G401.6 (cell line): ENCODE results near the gene PMEPA1.

ENCODE experiments used
- FAIRE-seq: peaks from 2 replicates; lab custom pipeline; 2012; peaks lifted over from hg19 to GRCh38; lab: Jason Lieb, UNC

PMEPA1 gene

DNA sequence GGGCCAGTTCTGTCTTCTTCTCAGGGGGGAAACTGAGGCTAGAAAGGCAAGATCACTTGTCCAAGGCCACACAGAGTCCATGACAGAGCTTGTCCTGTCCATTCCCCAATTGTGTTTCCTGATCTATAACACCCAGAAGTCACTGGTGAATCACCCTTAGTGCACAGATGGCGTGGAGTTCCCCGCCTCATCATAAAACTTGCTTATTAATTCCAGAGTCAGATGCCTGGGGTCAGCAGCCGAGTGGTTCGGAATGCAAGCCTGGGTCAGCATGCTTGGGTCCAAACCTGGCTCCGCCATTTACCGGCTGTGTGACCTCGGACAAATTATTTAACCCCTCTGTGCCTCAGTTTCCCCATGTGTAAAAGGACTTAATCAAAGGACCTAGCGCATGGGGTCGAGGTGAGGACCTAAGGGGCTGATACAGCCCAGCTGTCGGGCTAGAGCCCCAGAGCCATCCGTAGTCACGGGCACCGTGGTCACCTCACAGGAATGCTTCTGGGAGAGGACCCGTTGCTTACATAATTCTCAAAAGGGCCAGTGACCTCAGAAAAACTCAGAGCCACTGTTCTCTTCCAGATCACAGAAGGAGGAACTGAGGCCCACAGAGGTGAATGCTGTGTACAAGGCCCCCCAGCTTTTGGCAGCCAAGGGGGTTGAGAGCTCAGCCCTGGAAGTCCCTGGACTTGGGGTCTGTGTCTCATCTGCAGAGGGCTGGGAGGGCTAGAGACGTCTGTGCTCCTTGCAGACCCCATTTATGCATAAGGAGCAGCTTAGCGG, 88.2 kb downstream of the PMEPA1 start:
- FAIRE-seq = no peak

DNA sequence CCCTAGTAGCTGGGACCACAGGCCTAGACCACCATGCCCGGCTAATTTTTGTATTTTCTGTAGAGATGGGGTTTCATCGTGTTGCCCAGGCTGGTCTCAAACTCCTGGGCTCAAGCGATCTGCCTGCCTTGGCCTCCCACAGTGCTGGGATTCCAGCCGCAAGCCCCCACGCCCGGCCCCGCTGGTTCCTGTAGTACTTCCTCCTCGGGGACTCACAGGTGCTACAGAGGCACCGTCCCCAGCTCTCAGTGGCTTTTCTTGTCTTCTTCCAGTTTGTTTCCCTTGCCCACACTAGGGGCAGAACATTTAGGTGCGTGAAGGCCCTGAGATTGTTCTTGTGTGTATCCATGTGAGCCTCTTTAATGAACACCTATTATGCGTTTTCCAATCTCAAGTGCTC, 88.8 kb downstream of the PMEPA1 start:
- FAIRE-seq = no peak

DNA sequence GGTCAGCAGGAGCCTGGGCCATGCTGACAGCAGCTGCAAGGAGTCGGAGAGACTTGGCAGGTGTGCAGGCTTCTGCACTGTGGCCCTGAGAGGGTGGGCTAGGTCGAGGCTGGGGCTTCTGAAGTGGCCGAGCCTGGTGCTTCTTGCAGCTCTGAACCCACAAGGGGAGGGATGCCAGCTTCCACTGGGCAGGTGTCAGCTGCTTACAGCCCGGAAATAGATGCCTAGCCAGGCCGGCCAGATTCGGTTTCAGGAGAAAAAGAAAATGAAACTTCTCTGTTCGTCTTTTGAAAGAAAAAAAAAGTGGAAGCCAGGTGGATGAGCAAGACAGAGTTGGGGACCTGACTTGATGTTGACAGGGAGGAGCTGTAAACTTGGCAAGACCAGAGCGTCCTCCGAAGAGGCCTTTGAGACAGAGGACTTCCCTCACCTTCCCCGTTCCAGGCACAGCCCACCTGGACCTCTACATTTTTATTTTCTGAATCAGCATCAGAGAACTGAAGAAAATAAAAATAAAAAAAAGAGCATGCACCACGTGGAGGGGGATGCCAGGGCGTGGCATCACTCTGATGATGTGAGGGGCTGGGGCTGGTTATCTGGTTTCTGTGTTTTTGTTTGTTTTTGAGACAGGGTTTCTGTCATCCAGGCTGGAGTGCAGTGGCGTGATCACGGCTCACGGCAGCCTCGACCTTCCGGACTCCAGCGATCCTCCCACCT, 89.4 kb downstream of the PMEPA1 start, which contains the start of gene ZBP1:
Gene ZBP1 (minus strand): TSS at position 153 of the 717 bp plus-strand sequence. CDS start 131 bp downstream, at position 22.
- no peak for FAIRE-seq

DNA sequence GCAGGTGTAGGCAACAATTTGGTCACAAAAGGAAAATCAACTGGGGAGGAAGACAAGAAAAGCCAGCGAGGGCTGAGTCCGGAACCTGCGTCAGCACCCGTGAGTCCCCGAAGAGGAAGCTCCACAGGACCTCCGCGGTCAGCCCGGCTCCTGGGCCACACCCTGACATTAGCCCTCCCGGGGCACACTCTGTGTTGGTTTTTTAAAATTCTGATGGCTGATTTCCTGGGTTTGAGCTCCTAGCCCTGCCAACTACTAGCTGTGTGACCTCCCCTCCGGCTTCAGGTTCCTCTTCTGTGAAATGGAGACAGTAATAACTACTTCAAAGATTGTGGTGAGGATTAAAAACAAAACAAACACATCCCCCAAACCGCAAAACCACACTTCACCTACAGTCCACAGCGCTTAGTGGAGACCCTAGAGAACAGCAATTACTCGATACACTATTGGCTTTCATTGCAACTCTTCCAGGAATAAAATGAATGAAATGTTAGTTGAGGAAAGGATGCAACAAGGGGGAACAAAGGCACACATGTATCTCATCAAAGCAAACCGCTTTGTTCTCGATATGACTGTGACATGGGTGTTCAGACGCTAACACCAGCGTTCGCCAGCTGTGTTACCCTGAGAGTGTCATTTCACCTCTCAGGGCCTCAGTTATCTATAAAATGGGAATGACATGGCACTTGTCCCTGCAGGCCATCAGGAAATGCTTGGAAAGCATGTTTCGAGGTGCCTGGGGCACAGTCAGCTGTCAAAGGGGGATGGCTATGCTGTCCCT, 90.6 kb downstream of the PMEPA1 start:
- FAIRE-seq = no peak

DNA sequence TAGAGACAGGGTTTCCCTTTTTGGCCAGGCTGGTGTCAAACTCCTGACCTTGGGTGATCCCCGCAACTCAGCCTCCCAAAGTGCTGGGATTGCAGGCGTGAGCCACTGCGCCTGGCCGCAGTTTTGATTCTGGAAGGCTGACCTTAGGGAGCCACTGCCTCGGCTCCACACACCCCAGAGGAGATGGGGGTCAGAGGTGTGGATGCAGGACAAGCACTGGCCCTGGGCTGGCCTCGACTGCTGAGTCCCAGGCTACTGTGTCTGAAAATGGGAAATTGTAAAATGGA, 91.1 kb downstream of the PMEPA1 start:
- FAIRE-seq = no peak

DNA sequence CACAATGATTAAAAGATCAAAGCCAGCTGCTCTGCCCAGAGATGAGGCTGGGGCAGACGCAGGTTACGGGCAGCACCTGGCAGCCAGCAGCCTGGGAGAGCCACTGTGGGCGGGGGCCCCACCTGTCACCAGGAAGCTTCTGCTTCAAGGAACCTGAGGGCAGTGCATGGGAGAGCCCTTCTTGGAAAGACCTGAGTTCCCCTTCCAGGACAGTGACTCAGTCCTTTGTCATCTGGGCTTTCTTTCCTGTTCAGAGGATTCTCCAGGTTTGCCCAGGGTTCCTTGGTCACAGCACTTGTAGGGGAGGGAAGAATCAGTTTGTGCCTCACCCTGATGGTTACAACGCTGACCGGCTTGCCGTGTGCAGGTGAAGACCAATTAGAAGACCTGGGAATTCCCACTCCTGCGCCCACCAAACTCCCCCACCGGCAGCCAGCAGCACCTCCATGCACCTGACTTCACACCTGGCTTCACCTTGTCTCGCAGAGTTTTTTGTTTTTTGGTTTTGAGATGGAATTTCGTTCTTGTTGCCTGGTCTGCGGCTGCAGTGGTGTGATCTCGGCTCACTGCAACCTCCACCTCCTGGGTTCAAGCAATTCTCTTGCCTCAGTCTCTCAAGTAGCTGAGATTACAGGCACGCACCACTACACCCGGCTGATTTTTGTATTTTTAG, 91.6 kb downstream of the PMEPA1 start:
- no peak for FAIRE-seq

DNA sequence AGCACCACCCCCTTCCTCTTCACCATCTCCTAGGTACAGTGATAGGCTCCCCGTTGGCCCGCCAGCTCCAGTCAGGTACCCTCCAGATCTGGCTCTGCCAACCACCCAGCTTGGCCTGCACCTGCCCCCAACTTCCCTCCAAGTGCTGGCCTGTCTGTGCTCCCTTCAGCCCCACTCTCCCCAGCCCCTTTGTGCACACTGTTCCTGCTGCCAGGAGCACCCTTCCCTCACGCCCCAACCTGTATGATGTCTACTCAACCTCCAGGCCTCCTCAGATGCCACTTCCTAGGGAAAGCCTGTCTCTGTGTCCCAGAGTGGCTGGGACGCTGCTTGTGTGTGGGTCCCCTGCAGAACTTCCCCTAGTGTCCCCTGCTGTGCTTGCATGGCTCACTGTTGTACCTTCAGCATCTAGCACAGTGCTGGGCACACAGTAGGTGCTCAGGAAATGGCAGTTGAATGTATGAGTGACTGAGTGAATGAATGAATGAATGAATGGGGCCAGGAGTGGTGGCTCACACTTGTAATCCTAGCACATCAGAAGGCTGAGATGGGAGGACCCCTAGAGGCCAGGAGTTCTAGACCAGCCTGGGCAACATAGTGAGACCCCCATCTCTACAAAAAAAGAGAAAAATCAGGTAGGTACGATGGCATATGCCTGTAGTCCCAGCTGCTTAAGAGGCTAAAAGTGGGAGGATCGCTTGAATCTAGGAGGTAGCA, 92.6 kb downstream of the PMEPA1 start:
- no peak for FAIRE-seq

DNA sequence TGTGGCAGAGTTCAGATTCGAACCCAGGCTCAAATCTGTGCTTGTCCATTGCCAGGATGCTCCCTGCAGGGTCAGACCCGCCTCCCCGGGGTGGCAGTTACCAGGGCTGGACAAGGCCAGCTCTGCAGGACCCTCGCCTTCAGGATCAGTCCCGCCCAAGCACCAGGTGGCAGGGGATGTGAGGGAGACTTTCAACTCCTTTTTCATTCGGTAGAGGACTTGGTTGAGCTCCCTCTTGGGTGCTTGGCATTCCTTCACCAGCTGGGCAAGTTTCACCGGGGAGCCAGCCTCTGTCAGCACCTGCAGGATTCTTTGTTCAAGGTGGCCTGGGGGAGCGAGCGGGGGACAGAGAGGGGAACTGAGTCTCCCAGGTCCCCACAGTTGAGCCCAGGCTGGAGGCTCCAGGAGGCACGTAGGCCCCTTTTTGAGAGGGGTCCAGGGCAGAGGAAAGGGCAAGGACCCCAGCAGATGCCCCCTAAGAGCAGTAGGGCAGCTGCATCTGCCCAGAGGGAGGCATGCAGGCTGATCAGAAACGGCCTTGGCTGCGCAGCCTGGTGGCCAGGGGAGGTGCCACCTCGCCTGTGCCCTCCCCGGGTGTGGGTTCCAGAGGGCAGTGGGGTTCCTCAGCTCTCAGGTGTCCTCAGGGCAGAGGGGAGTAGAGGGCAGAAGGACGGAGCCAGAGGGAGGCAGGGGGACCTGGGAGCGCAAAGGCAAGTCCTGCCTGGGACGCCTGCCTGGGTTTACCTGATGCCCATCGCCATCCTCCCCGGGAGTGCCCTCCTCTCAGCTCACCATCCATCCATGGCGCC, 93.5 kb downstream of the PMEPA1 start:
- no peak for FAIRE-seq

DNA sequence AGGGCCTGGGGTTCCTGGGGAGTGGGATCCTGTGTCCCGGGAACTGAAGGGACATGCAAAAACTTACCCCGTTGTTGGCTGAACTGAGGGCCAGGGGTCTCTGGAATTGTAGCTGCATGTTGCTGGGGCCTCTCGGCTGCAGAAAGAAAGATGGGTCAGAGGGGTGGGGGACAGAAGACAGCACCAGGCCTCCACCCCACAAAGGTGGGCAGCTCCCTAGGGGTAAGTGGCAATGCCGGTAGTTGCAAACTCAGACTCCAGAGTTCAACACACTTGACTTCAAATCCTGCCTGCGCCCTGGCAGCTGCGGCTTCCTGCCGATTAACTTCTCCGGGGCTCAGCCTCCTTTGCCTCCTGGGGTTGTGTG, 94.4 kb downstream of the PMEPA1 start:
- FAIRE-seq = no peak

DNA sequence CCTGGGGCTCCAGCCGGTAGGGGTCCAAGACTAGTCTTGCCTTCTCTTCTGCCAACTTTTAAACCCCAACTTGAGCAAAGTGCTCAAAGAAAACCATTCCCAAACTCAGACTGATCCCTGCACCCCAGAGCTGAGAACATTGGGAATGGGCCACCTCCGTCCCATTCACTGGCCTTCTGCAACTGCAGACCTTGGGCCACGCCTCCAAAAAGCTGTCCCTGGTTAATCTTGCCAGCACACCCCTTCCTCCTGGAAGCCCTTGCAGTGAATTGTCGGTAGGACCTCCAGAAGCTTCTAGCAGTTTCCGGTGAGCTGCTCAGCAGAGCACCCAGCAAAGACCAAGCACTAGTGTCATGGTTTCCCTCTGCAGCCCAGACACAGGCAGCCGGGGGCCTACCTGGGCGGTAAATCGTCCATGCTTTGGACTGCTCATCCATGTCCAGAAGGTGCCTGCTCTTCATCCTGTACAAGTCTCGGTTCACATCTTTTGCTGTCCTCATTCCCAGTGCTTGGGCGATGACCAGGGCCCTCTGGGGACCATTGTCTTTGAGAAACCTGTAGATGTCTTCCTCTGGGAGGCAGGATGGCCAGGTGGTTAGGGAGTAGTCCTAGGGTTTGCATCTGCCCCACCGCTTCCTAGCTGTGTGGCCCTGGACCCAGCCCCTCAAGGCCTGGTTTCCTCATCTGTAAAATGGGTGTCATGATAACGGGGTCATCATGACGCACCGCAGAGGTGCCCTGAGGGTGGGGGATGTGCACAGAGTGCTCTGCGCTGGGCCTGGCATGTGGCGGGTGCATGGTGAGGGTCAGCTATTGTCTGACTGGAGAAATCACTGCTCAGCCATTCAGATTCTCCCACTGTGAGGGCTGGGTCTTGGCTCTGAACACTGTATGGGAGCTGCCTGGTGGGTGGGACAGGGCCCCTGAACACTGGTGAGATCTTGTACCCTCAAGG, 95.0 kb downstream of the PMEPA1 start:
- FAIRE-seq = no peak

DNA sequence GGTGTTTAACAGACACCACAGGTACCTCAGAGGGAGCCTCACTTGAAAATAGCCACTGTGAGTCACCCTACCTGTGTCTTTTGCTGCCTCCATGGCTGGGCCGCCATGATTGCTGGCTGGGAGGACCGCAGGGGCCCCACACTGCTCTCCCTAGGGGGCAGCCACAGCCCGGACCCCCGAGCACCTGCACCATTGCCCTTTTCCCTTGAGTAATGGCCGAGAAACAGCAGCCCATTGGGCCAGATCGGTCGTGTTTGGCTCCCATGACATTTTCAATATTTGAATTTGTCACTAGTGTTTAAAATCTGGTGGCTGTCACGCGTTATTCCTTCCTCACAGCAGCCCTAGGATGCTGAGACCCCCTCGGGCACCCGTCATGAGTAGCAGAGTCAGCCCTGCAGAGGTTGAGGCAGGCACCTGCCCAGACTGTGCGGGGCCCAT, 96.3 kb downstream of the PMEPA1 start:
- no peak for FAIRE-seq

DNA sequence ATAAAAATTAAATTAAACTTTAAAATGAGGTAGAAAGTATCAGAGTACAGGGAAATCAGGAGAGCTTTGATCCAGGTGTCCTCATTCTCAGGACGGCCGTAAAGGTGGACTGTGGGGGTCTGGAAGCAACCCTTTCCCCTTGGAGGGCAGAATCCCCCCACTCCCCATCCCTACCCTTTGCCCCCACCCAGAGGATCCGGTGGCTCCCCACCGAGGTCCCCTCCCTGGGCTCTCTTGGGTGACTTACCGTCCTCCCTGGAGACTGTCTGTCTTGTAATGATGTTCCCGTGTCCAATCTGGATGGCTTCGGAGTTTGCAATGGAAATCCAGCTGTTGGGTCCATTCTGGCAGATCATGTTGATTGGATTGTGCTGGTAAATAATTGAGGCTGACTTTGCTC, 96.9 kb downstream of the PMEPA1 start:
- no peak for FAIRE-seq

DNA sequence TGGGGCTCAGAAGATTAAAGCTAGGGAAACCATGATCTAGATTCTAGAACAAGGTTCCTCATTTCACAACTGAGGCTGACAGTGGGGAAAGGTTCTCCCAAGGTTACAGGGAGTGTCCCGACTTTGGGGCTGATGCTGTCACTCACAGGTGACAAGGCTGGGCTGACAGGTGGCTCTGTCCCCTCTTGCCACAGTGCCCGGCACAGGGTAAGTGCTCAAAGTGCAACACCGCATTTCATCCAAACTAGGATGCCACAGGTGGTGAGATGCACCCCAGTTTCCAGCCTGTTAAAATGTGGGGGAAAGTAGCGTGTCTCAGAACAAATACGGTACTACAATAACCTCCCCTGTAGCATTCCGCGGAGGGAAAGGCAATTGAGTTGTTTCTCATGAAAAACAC, 97.4 kb downstream of the PMEPA1 start:
- FAIRE-seq = no peak

DNA sequence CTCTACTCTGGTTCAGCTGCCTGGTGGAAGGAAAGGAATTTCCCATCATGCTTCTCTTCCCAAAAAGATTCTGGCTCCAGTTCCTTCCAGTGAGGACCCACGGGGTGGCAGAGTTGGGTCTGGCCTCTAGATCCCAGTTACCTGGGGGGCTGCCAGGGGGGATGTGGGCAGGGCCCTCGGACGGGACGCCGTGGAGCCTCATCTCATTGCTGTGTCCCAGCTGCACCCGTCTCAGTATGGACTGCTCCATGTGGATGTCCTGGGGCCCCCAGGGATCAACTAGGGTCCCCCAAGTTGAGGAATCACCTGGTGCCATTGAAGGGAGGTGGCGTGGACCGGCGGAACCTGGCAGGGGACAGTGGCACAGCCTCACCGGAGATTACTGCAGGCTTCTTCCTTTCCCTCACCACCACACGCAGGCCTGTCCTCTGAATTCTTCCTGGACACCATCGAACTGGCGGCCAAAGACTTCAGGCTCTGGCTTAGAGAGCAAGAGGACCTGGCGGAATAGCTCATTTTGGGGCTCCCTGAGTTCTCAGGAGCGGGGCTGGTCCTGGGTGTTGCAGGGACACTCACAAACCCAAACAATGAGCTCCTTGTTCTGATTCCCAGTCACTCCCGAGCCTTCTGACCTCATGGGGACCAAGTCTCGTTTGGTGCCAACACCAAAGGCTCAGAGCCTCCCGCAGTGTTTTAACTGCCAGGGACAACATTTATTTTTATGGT, 98.1 kb downstream of the PMEPA1 start:
- FAIRE-seq = no peak

DNA sequence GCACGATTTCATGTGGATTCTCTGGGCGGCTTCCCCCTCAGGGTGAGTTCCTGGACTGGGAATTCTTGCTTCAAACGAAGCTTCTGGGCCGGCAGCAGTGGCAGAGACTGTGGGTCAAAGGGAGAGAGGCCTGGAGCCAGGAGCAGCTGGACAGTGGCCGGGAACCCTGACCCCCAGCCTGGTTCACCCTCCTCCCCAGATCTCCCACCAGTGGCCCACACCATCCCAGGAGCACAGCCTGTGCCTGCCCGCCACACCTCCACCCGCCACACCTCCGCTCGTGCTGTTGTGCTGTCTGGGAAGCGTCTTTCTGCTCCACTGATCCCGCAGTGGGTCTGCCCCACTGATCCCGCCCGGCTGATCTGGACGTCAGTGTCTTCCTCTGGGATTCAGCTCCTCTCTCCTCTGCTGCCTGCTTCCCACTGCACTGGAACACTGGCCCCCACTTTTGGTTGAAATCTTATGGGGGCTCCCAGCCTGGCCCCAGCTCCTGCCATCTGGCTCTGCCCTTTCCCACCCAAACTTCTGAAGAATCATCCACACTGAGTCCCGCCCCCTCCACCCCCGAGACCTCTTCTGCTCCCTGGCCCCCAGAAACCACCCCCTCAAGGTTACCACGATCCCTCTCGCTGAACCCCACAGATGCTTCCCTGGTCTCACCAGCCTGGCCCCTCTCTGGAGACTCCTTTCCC, 99.4 kb downstream of the PMEPA1 start:
- FAIRE-seq = no peak

DNA sequence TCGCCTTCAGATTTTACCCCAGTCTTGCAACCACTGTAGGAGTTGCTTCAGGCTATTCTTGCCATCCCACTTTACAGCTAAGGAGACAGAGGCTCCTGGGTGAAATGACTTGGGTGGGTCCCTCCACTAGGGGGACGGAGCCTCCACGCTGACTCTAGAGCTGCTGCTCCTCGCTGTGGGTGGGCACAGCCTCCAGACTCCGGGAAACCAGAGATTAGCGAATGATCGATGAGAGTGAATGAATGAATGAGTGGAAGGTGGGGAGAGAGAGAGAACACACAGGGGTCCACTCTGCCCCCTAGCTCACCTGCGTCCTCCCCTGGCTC, 100.0 kb downstream of the PMEPA1 start:
- no peak for FAIRE-seq

DNA sequence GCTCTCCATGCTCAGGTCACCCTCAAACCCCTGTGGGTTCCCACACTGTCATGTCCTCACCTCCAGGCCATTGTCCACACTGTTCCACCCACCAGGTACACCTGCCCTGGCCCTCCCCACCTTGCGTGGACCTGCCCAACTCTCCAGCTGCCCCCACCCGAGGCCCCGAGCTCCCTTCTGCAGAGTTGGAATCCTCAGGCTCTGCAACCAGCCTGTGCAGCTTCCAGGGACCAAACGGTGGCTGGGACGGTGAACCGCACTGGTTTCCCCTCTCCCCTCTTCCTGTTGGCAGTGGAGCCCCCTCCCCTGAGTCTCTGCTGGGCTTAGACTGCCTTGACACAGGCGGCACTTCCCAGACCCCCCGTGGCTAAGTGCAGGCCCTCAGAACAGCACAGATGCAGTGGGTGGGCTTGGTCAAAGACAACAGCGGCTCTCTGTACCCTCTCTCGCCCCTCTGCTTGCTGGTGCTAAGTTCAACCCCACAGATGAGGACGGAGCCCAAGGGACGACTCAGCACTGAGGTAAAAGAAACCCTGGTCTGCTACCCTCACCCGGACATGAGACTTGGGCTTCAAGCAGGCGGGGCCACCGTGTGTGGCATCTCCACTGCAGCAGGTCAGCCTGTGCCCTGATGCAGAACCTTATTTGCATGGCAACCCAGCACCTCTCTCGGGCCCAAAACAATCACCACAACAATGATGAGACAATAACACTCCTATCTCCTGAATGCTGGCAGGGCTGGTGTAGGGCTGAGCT, 100.6 kb downstream of the PMEPA1 start:
- no peak for FAIRE-seq

DNA sequence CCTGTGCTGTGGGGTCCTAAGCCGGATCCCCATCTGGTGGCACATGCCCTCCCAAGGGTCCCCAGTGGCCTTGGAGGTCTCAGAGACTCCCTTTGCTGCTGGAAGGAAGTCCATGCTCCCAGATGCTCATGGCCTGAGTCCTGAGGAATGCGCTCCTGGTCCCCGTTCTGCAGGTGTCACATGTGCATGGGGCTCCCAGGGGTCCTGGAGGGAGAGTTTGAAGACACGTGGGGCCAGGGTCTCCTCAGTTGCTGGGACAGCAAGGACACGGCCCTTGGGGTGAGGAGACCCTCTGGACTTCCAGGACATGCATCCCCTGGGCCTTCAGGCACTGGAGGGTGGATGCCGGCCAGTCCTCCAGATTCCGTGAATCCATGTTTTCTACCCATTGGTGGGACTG, 101.3 kb downstream of the PMEPA1 start:
- no peak for FAIRE-seq
